PFSK-1 (cell line): ENCODE data around the gene CASZ1.

Source experiments
- FOXP2 ChIP-seq: optimal IDR thresholded peaks from 2 replicates; pipeline ENCODE3; 2011; ENCODE audit warnings: borderline replicate concordance, control low read depth, inconsistent platforms; ENCODE audit not compliant: insufficient read depth; ENCODE audit errors: extremely low read length, extremely low read depth
- POLR2AphosphoS5 ChIP-seq: IDR thresholded peaks from 2 replicates; pipeline ENCODE4 v1.6.1; 2012; ENCODE audit warnings: low read depth, mild to moderate bottlenecking, control low read depth, low read length, moderate library complexity
- SIN3A ChIP-seq: IDR thresholded peaks from 2 replicates; pipeline ENCODE4 v1.6.1; 2012; ENCODE audit warnings: mild to moderate bottlenecking, low read length, moderate library complexity, borderline replicate concordance; ENCODE audit not compliant: insufficient read depth
- TAF1 ChIP-seq: IDR thresholded peaks from 2 replicates; pipeline ENCODE4 v1.6.1; 2012; ENCODE audit warnings: low read length, control low read depth, borderline replicate concordance; ENCODE audit not compliant: insufficient read depth
- TF ChIP-seq, protein P1 (sequence below), 2 experiments: IDR thresholded peaks; 2 replicates each; pipeline versions ENCODE4 v1.6.1 to v1.8.0; 2011 to 2012; ENCODE audit warnings: low read depth in 2 of 2, low read length in 2 of 2, control low read depth in 1 of 2, inconsistent platforms in 1 of 2, mild to moderate bottlenecking in 1 of 2, moderate library complexity in 1 of 2; ENCODE audit not compliant: insufficient read depth in 1 of 2

DNA sequence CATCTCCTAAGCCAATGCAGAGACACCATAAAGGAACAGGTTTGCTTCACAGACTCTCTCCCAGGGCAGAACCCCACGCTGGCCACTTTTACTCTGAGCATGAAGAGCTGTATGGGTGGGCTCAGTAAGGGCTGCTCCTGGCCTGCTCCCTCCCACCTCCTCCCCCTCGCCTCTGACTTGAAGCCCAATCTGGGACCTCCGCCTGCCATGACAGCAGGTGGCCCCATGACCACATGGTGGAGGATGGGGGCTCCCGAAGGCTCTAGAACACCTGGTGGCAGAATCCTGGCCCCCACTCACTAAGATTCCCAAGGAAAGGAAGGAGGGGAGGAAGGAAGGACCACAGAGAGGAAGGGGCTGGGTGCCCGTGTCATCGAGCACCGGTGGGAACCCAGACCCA, 23.7 kb downstream of the CASZ1 start:
- TF ChIP-seq TAF1 (no peak), POLR2AphosphoS5 (no peak), SIN3A (no peak), FOXP2 (no peak)
- TF ChIP-seq, protein P1, sequence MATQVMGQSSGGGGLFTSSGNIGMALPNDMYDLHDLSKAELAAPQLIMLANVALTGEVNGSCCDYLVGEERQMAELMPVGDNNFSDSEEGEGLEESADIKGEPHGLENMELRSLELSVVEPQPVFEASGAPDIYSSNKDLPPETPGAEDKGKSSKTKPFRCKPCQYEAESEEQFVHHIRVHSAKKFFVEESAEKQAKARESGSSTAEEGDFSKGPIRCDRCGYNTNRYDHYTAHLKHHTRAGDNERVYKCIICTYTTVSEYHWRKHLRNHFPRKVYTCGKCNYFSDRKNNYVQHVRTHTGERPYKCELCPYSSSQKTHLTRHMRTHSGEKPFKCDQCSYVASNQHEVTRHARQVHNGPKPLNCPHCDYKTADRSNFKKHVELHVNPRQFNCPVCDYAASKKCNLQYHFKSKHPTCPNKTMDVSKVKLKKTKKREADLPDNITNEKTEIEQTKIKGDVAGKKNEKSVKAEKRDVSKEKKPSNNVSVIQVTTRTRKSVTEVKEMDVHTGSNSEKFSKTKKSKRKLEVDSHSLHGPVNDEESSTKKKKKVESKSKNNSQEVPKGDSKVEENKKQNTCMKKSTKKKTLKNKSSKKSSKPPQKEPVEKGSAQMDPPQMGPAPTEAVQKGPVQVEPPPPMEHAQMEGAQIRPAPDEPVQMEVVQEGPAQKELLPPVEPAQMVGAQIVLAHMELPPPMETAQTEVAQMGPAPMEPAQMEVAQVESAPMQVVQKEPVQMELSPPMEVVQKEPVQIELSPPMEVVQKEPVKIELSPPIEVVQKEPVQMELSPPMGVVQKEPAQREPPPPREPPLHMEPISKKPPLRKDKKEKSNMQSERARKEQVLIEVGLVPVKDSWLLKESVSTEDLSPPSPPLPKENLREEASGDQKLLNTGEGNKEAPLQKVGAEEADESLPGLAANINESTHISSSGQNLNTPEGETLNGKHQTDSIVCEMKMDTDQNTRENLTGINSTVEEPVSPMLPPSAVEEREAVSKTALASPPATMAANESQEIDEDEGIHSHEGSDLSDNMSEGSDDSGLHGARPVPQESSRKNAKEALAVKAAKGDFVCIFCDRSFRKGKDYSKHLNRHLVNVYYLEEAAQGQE (IDR thresholded peaks at IDR 0.05; ENCODE audit: insufficient read depth in 1 of 2, low read depth in 2 of 2, low read length in 2 of 2), result no peak
